Measurements from ENCODE around the gene FYB2. TPM values are rescaled to one million over a fixed set of nuclear protein-coding genes. Genes with fewer than 3 reads are reported as not detected.

FYB2 gene
- polyA plus RNA-seq (ENCODE audit: insufficient read length in 10 of 10) = under 1 TPM in 5 of 10 donors, not detected in 5; 0.11 to 0.59 (median 0.23) TPM
- long read RNA-seq, donor 1 = 0 reads
- long read RNA-seq, donor 2 = 0 reads
- long read RNA-seq, donor 3 = 0 reads
- long read RNA-seq, donor 4 = 0 reads
- long read RNA-seq, donor 5 = 0 reads
- long read RNA-seq, donor 6 = 0 reads
- long read RNA-seq, donor 7 = 0 reads
- long read RNA-seq, donor 8 = 0 reads
- long read RNA-seq, donor 9 = 0 reads

- no peak for DNase-seq
Observed at GRCh38 chr1:56819387-56819899, at the start of gene FYB2. TSS of gene FYB2 (minus strand) at chr1:56819404. CDS start at chr1:56819290, 114 bp downstream.

GRCh38 chr1:56868761-56869160, 49.6 kb upstream of the FYB2 start:
- peak in 2 of 3 donors; percentile 3 to 37 for DNase-seq

GRCh38 chr1:56867491-56867890, 48.3 kb upstream of the FYB2 start:
- no peak for DNase-seq

- DNase-seq = peak in 1 of 3 donors; percentile 75
Observed at GRCh38 chr1:56866656-56867055, 47.5 kb upstream of the FYB2 start.

DNA sequence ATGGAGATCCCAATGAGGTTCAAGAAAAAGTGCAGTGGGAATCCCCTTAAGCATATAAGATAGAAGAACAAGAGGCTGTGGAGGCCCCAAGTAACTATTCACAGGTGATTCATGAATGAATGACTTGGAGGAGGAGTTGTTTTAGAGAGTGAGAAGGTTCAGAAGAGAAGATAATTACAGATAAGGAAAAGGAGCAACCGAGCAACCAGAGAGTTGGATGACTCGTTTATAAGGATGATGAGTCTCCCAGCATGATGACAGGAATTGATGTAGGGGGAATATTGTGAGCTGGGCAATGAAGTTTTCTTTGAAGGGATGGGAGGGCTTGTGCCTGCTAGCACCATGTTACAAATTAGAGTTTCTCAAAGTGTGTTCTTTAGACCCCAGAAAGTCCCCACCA, 45.2 kb upstream of the FYB2 start:
- no peak for DNase-seq

DNA sequence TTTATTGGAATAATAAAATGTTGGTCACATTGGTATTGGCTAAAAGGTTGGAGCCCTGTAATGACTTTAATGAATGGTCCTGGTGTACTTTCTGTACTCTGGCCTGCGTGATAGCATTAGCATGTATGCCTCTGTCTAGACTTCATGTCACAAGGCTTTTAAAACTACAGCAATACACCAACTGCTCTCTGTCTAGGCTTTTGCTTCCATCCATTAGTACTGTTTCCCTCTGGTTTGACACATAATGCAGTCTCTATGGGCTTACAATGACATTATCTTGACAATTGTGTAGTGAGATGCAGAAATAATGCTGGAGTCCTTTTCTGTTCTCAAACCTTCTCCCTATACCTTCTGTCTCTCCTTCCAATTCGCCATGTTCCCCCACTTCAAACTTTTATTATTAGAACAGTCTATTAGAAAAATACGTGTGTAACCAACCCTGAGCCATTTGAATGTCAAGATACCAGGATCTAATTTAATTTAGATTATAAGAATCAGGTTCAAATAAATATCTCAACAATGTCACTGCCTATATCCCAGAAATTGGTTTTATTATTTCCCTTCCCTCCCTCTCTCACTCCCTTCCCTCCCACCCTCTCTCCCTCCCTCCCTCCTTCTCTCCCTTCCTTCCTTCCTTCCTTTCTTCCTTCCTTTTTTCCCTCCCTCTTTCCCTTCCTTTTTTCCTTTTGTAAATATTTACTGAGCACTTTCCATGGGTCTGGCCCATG, 44.2 kb upstream of the FYB2 start:
- no peak for DNase-seq

DNA sequence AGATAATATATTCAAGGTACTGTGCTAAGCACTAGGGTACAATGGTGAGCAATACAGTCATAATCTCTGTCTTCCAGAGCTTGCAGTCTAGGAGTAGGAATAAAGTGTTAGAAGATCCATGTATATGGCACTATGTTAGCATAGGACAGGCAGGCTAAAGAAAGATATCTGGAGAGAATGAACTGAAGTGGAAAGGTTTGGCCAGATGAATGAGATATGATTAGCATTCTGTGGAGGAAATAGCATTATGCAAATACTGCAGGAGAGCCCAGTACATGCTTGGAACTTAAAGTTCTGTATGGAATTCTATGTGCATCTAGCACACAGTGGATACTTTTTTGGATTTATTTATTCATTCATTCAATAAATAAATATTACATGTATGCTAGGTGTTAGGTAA, 40.1 kb upstream of the FYB2 start:
- DNase-seq = no peak

GRCh38 chr1:56856186-56856585, 37.0 kb upstream of the FYB2 start:
- DNase-seq = no peak

DNA sequence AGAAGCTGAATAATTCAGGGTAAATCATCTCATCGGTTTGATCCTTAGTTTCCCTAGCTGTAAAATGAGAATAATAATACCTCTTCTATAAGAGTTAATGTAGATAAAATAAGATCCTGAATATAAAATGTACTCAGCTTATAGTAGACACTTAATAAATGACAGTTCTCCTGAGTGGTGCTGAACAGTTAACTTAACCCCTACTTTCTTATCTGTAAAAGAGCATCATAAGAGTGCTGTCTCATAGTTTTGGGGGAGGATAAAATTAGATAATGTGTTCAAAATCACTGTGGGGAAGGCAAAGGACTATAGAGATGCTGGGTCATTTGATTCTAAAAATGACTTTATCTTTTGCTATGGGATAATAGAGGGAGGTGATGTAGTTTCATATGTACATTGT, 36.0 kb upstream of the FYB2 start:
- no peak for DNase-seq

DNA sequence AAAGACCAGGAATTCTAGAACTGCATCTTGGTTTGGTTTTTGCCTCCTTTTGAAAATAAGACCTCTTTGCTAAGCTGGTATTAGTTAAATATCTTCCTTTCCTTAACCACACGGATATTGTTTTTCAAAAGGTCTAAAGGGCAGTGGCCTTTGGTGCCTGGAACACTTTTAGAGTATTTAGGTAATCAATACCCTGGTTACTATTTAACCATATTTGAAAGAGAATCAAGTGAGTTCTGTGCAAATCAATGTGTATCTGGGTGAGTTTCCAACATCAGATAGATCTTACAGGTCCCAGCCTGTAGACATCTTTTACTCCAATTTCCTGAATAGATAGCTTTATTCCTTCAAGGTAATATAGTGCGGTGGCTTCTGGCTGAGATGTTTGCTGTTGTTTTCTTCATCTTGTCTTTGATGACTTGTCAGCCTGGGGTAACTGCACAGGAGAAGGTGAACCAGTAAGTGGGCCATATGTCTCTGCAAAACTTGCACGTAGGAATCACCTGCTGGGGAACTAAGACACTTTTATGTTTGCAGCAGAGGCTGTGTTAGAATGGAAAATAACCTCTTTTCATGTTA, 35.4 kb upstream of the FYB2 start, which contains the start of gene C8A:
Gene C8A, plus strand, starts transcription at position 277 of the 579 bp plus-strand sequence. Its CDS starts 105 bp downstream, at position 382.
- no peak for DNase-seq

DNA sequence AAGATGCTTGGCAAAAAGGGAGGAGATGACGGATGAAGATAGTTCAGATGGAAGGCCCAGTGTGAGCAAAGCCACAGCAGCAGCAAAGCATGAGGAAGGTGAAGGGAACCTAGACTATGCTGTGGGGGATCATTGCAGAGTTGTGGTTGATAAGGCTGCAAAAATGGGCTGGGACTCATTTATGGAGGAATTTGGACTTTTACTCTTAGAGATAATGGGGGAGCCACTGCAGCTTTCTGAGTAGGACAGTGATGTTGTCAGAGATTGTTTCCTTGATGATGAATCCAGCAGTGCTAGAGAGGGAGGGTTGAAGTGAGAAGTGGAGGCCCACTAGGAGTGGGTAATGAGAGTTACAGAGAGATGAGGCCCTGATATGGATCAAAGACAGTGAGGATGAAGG, 33.3 kb upstream of the FYB2 start:
- DNase-seq = no peak

DNA sequence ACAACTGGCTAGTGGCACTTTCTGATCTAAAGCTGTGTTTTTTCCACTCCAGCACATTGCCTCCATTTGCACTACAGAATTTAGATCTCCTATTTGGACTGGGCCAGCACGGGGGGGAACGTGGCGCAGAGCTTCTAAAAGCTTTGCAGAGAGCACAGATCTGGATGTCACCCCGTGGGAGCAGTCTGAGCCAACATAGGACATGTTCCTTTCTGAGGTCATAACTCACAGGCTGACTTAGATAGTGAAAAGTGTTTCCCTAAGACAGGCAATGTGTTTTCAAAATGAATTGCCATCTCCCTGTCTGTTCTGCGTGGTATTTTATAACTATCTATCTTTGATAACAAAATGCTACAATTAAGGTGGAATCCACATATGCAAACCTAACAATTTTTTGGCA, 31.7 kb upstream of the FYB2 start:
- DNase-seq = no peak

DNA sequence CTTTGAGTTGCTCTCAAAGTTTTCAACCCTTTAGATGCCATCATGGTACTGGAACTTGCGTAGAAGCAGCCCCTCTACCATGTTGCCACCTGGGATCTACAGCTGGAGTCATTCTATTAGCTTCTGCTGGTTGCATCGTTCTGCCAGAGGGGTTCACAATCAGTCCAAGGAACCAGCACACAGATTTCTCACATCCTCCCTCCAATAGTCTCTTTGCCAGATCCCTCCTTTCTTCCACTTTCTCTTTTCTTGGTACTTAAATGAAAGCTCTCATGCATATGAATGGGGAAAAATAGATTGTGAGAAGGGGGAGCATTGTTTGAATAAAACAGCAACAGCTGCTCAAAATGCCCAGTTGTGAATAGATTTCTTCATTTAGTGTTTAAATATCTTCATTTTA, 31.2 kb upstream of the FYB2 start:
- no peak for DNase-seq

- no peak for DNase-seq
Observed at GRCh38 chr1:56849750-56850149, 30.5 kb upstream of the FYB2 start.

DNA sequence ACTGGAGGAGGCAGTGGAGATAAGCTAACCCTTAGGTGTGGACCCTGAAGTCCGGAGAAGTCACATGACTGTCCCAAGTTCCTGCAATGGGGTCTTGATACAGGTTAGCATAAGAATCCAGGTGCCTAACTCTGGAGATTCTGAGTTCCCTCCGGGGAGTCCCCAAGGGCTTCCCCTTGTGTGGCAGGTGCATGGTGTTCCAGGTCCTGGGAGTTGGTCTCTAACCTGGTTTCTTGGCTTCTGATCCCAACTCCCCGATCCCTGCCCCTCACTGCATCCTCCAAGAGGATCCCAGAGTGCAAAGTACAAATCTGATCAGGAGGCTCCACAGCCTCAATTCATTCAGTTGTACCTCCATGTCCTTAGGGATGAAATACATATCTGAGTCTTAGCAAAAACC, 26.1 kb upstream of the FYB2 start:
- DNase-seq = no peak

- no peak for DNase-seq
Observed at GRCh38 chr1:56844545-56845136, 25.4 kb upstream of the FYB2 start.

DNA sequence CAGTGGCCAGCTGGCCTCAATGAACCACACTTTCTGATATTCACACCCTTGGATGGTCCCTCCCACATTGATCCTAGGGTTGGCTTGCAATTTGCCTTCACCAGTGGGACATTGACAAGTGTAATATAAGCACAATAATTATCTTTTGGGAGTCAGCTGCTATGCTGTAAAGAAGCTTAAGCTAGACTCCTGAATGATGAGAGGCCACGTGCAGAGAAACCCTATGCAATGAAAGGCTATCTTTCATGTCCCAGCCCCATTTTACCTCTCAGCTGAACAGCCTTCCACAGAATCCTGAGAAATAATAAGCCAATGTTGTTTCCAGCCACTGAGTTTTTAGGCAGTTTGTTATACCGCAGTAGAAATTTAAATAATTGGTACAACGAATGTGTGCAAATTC, 24.3 kb upstream of the FYB2 start:
- DNase-seq = no peak

- DNase-seq = no peak
Observed at GRCh38 chr1:56838759-56839158, 19.6 kb upstream of the FYB2 start.

DNA sequence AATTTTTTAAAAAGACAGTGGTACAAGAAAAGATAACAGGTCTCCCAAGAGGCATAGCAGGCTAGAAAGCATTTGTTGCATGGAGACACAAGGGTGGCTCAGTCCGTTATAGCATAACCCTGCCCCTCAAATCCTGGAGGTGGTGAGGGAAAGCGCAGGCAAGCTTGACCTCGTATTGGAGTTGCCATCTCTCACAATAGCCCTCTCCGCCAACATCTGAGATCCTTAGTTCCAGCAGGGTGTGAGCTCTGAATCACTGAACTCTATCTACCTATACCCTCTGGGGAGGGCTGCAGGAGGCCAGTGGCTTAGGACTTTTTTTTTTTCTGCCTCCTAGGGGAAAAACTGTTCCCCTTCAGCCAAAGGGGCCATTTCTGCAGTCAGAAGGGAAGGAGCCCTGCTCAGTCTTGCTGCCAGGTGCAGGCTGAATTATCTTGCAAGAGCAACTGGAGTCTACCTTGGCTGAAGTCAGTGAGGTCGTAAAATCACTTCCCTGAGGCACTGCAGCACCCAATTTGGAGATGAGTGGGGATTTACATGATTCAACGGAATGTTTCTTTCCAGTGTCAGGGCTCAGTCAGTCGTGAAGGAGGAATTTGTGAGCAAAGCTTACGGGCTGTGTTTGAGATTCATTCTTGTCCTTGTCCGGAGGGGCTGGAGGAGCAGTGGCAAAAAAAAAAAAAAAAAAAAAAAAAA, 18.2 kb upstream of the FYB2 start:
- DNase-seq = no peak

GRCh38 chr1:56836359-56836758, 17.2 kb upstream of the FYB2 start:
- no peak for DNase-seq

GRCh38 chr1:56835657-56836056, 16.5 kb upstream of the FYB2 start:
- DNase-seq = no peak

All from muscle of back (tissue), 13 donors.